ENCODE data around the gene ZFAND3.

ZFAND3 gene

GRCh38 chr6:38193481-38194281 lies 374.2 kb downstream of the ZFAND3 start:
- no peak for DNase-seq

- no peak for DNase-seq
Observed at GRCh38 chr6:38194282-38194572, 374.7 kb downstream of the ZFAND3 start.

- DNase-seq = no peak
Observed at GRCh38 chr6:38194589-38194988, 375.1 kb downstream of the ZFAND3 start.

- DNase-seq = no peak
Observed at GRCh38 chr6:38195113-38195635, 375.6 kb downstream of the ZFAND3 start.

- DNase-seq = no peak
Observed at GRCh38 chr6:38198219-38198618, 378.7 kb downstream of the ZFAND3 start.
